Stimulated activated CD4-positive, alpha-beta T cell treated with anti-CD3 and anti-CD28 coated beads, Interleukin-1b, Interleukin-23, amount 100 ng/mL, for 1 hour (primary cell): ENCODE data around the gene EDAR.

Source experiments
- DNase-seq, 2 donors: peaks; one replicate each; pipeline ENCODE4 v3.0.0-alpha.2; 2020; ENCODE audit warnings: low read depth in 2 of 2

Gene EDAR

GRCh38 chr2:108853421-108853820 is 135.6 kb downstream of the EDAR start:
- DNase-seq: no peak

- DNase-seq: no peak
Measured at GRCh38 chr2:108852375-108852774, 136.6 kb downstream of the EDAR start.

GRCh38 chr2:108847000-108847399 is 142.0 kb downstream of the EDAR start:
- no peak for DNase-seq

GRCh38 chr2:108845923-108846322 is 143.1 kb downstream of the EDAR start:
- no peak for DNase-seq
